Renal cortex interstitium (tissue), 3 donors: Measurements from ENCODE around the gene POMGNT1. TPM values are rescaled to one million over a fixed set of nuclear protein-coding genes. Genes with fewer than 3 reads are reported as not detected.

Source experiments
- polyA plus RNA-seq, 3 donors: library from polyadenylated mRNA; unstranded; fragments of 120-200 nt; gene quantifications; one replicate each; pipeline ENCODE4 v1.2.1, GENCODE V29; 2013; ENCODE audit not compliant: insufficient read length in 3 of 3

Gene POMGNT1
- polyA plus RNA-seq, 3 donors: 71.1 to 92.8 (median 80.0) TPM

Other genes starting within 250 kb of the POMGNT1 start
- 10 to 100 TPM; 19.8 to 32.3 (median 32.3) TPM for gene PIK3R3, start 65.8 kb downstream of the POMGNT1 start, polyA plus RNA-seq
- gene TSPAN1, start 23.3 kb downstream of the POMGNT1 start, polyA plus RNA-seq: 10 to 100 TPM; 51.5 to 97.3 (median 53.7) TPM
- gene P3R3URF, start 21.9 kb downstream of the POMGNT1 start, polyA plus RNA-seq: not detected
- 1 to 10 TPM; 2.7 to 6.1 (median 2.7) TPM for gene LURAP1, start 4.9 kb upstream of the POMGNT1 start, polyA plus RNA-seq
- gene RAD54L, start 49.3 kb upstream of the POMGNT1 start, polyA plus RNA-seq: 10 to 100 TPM; 12.6 to 15.5 (median 13.2) TPM
- 10 to 100 TPM; 82.3 to 96.8 (median 90.6) TPM for gene LRRC41, start 105.2 kb upstream of the POMGNT1 start, polyA plus RNA-seq
- gene UQCRH, start 105.3 kb upstream of the POMGNT1 start, polyA plus RNA-seq: 100 to 1,000 TPM; 371 to 472 (median 423) TPM
- 10 to 100 TPM; 26.9 to 31.7 (median 28.2) TPM for gene NSUN4, start 142.4 kb upstream of the POMGNT1 start, polyA plus RNA-seq
- 10 to 100 TPM; 20.8 to 34.7 (median 24.6) TPM for gene FAAH, start 195.9 kb upstream of the POMGNT1 start, polyA plus RNA-seq